H1 (cell line): ENCODE results near the gene MEF2A. TPM values are rescaled to one million over a fixed set of nuclear protein-coding genes. Genes with fewer than 3 reads are reported as not detected.

Source experiments
- CTCF ChIA-PET: fragments of 300-600 bp; sonication (Branson Sonifier 250); formaldehyde crosslinking; loops from one replicate; lab custom pipeline; 2021; ENCODE audit not compliant: partially characterized antibody; lab: Charles Lee
- POLR2A ChIA-PET: fragments of 300-600 bp; sonication (Branson Sonifier 250); formaldehyde crosslinking; loops from one replicate; lab custom pipeline; 2021; ENCODE audit warnings: inconsistent platforms; ENCODE audit not compliant: partially characterized antibody; lab: Charles Lee
- DNase-seq, 2 experiments: peaks; one replicate each; pipeline versions ENCODE4 v3.0.0 to v3.0.0-alpha.2; 2010 to 2022; ENCODE audit warnings: low spot score in 2 of 2, low read depth in 1 of 2, mixed read lengths in 1 of 2
- FAIRE-seq: peaks from 2 replicates; lab custom pipeline; 2011; peaks lifted over from hg19 to GRCh38; lab: Jason Lieb, UNC
- H2AFZ ChIP-seq: 2 replicates; pipeline ENCODE4 v1.8.1; 2012; ENCODE audit warnings: low read length, inconsistent platforms
- H2AK5ac ChIP-seq: 2 replicates; pipeline ENCODE4 v1.6.1; 2013; ENCODE audit warnings: low read depth, low read length
- H2BK120ac ChIP-seq: replicated peaks from 2 replicates; pipeline ENCODE3; 2013; ENCODE audit warnings: low read depth, low read length, inconsistent platforms
- H2BK12ac ChIP-seq: 2 replicates; pipeline ENCODE4 v1.6.1; 2013; ENCODE audit warnings: low read depth, low read length
- H2BK15ac ChIP-seq: 2 replicates; pipeline ENCODE4 v1.6.1; 2013; ENCODE audit warnings: low read length
- H2BK20ac ChIP-seq: 2 replicates; pipeline ENCODE4 v1.6.1; 2013; ENCODE audit warnings: low read length
- H2BK5ac ChIP-seq: 2 replicates; pipeline ENCODE4 v1.6.1; 2013; ENCODE audit warnings: low read depth, low read length
- H3K14ac ChIP-seq: 2 replicates; pipeline ENCODE4 v1.6.1; 2013; ENCODE audit warnings: inconsistent platforms; ENCODE audit not compliant: insufficient read length
- H3K18ac ChIP-seq: 2 replicates; pipeline ENCODE4 v1.6.1; 2013; ENCODE audit warnings: low read length; ENCODE audit errors: extremely low read depth
- H3K23ac ChIP-seq: 2 replicates; pipeline ENCODE4 v1.6.1; 2013; ENCODE audit warnings: inconsistent platforms; ENCODE audit not compliant: insufficient read length
- H3K23me2 ChIP-seq: 2 replicates; pipeline ENCODE4 v1.6.1; 2013; ENCODE audit warnings: low read depth, low read length
- H3K27ac ChIP-seq: 2 replicates; pipeline ENCODE4 v1.6.1; 2011; ENCODE audit warnings: low read depth, low read length, inconsistent platforms
- H3K27me3 ChIP-seq, 4 experiments: replicated peaks in 1 of 4; 1 replicate in 1 of 4; 2 replicates in 3 of 4; pipeline versions ENCODE4 v1.6.1 to v1.8.1; 2011 to 2013; ENCODE audit warnings: low read length in 3 of 4, mild to moderate bottlenecking in 3 of 4, inconsistent platforms in 2 of 4, mixed read lengths in 2 of 4, moderate library complexity in 1 of 4; ENCODE audit not compliant: control insufficient read depth in 3 of 4, insufficient read depth in 3 of 4; ENCODE audit errors: extremely low read depth in 1 of 4
- H3K36me3 ChIP-seq, 4 experiments: 2 replicates each; pipeline versions ENCODE4 v1.6.1 to v1.8.1; 2011 to 2013; ENCODE audit warnings: mild to moderate bottlenecking in 4 of 4, low read length in 3 of 4, moderate library complexity in 2 of 4, control low read depth in 1 of 4, inconsistent platforms in 1 of 4; ENCODE audit not compliant: insufficient read depth in 4 of 4, control insufficient read depth in 2 of 4
- H3K4ac ChIP-seq: replicated peaks from 2 replicates; pipeline ENCODE3; 2013; ENCODE audit warnings: low read length, low read depth, mixed read lengths, inconsistent platforms; ENCODE audit not compliant: insufficient read length
- H3K4me1 ChIP-seq, 4 experiments: replicated peaks in 1 of 4; 1 replicate in 1 of 4; 2 replicates in 3 of 4; pipeline versions ENCODE4 v1.6.1 to v1.8.1; 2011 to 2013; ENCODE audit warnings: low read length in 3 of 4, inconsistent platforms in 2 of 4, mixed read lengths in 1 of 4; ENCODE audit not compliant: insufficient read depth in 4 of 4, control insufficient read depth in 3 of 4
- H3K4me2 ChIP-seq, 2 experiments: 2 replicates each; pipeline versions ENCODE4 v1.6.1 to v1.8.1; 2011 to 2013; ENCODE audit warnings: low read depth in 2 of 2, low read length in 2 of 2, control low read depth in 1 of 2, inconsistent platforms in 1 of 2, mild to moderate bottlenecking in 1 of 2; ENCODE audit not compliant: insufficient read depth in 1 of 2
- H3K4me3 ChIP-seq, 4 experiments: fragments of 200-600, 300-600 bp in 1 of 4; sonication (generic), shearing (Covaris generic), sonication (Bioruptor Twin) in 1 of 4; 2 replicates each; pipeline versions ENCODE4 v1.5.1 to v1.8.1; 2011 to 2016; ENCODE audit warnings: low read length in 4 of 4, low read depth in 3 of 4, control low read depth in 2 of 4, inconsistent platforms in 2 of 4, mild to moderate bottlenecking in 2 of 4, mixed read lengths in 1 of 4, moderate library complexity in 1 of 4; ENCODE audit not compliant: insufficient read depth in 2 of 4; ENCODE audit errors: extremely low read depth in 1 of 4
- H3K56ac ChIP-seq: replicated peaks from 2 replicates; pipeline ENCODE3; 2013; ENCODE audit warnings: low read depth, mild to moderate bottlenecking, mixed read lengths, low read length, inconsistent platforms; ENCODE audit not compliant: insufficient read length
- H3K79me1 ChIP-seq: 2 replicates; pipeline ENCODE4 v1.6.1; 2013; ENCODE audit warnings: low read depth, low read length, control low read depth
- H3K79me2 ChIP-seq, 2 experiments: 2 replicates each; pipeline versions ENCODE4 v1.6.1 to v1.8.1; 2012 to 2013; ENCODE audit warnings: low read length in 2 of 2, mild to moderate bottlenecking in 2 of 2, inconsistent platforms in 1 of 2; ENCODE audit not compliant: insufficient read depth in 2 of 2, control insufficient read depth in 1 of 2
- H3K9ac ChIP-seq, 4 experiments: replicated peaks in 1 of 4; 1 replicate in 1 of 4; 2 replicates in 3 of 4; pipeline versions ENCODE4 v1.6.1 to v1.8.1; 2011 to 2013; ENCODE audit warnings: low read depth in 3 of 4, low read length in 3 of 4, control low read depth in 2 of 4, mild to moderate bottlenecking in 2 of 4, moderate library complexity in 2 of 4, inconsistent platforms in 1 of 4; ENCODE audit errors: extremely low read depth in 1 of 4
- H3K9me3 ChIP-seq, 2 experiments: 2 replicates each; pipeline versions ENCODE4 v1.6.1 to v1.8.1; 2012 to 2013; ENCODE audit warnings: mild to moderate bottlenecking in 2 of 2, moderate library complexity in 2 of 2, control low read depth in 1 of 2, inconsistent platforms in 1 of 2, low read depth in 1 of 2, low read length in 1 of 2, mixed read lengths in 1 of 2; ENCODE audit not compliant: insufficient read depth in 2 of 2
- H4K20me1 ChIP-seq, 2 experiments: replicated peaks in 1 of 2; 2 replicates each; pipeline versions ENCODE3 to v1.8.1; 2011 to 2013; ENCODE audit warnings: inconsistent platforms in 2 of 2, low read length in 2 of 2, mild to moderate bottlenecking in 1 of 2; ENCODE audit not compliant: insufficient read depth in 2 of 2, control insufficient read depth in 1 of 2
- H4K5ac ChIP-seq: 2 replicates; pipeline ENCODE4 v1.6.1; 2013; ENCODE audit warnings: low read length, low read depth, mixed read lengths, inconsistent platforms; ENCODE audit not compliant: insufficient read length
- H4K8ac ChIP-seq: 2 replicates; pipeline ENCODE4 v1.8.0; 2013; ENCODE audit warnings: mild to moderate bottlenecking, moderate library complexity, low read length, inconsistent platforms; ENCODE audit not compliant: insufficient read depth; ENCODE audit errors: extremely low read depth
- H4K91ac ChIP-seq: replicated peaks from 2 replicates; pipeline ENCODE3; 2013; ENCODE audit warnings: low read length, mixed read lengths, inconsistent platforms; ENCODE audit not compliant: insufficient read length
- BACH1 ChIP-seq: IDR thresholded peaks from 2 replicates; pipeline ENCODE4 v1.6.1; 2012; ENCODE audit warnings: low read length, improper control_type of control experiment
- KDM1A ChIP-seq: fragments of 200-600, 300-600 bp; sonication (generic); IDR thresholded peaks from 2 replicates; pipeline ENCODE4 v1.7.1; 2016; ENCODE audit warnings: mild to moderate bottlenecking, low read length, borderline replicate concordance
- WGBS, 2 experiments: shearing (Covaris generic) in 1 of 2; methylation state at CpG; one replicate each; pipeline versions ENCODE4 v1.1.6 to v1.1.7; 2013 to 2015; ENCODE audit warnings: low lambda C conversion rate in 2 of 2, mixed read lengths in 2 of 2, inconsistent platforms in 1 of 2, low coverage in 1 of 2, missing lambda C conversion rate in 1 of 2; ENCODE audit not compliant: insufficient replicate concordance in 2 of 2, insufficient coverage in 1 of 2, insufficient read length in 1 of 2; ENCODE audit errors: extremely low coverage in 1 of 2, missing lambda C conversion rate in 1 of 2; 5-methylcytosine and 5-hydroxymethylcytosine counted together
- polyA plus RNA-seq, 7 experiments: library from polyadenylated mRNA; depleted of rRNA in 3 of 7; stranded (reverse) in 5 of 7; unstranded in 2 of 7; fragments of >200 nt in 5 of 7; fragments of 200-250 nt in 2 of 7; gene quantifications; 1 replicate in 5 of 7; 2 replicates in 1 of 7; 4 replicates in 1 of 7; pipeline versions ENCODE4 v1.2.1 to v1.2.3, GENCODE V29; 2011 to 2013; ENCODE audit warnings: missing spikeins in 2 of 7, mixed read lengths in 2 of 7
- total RNA-seq: library from RNA; stranded (reverse); fragmentation: NEBNext Ultra II Directional; extraction: Animal tissue kit (Norgen Biotek cat#: 25700); gene quantifications from 2 replicates; pipeline ENCODE4 v1.2.1, GENCODE V29; 2021
- TF ChIP-seq, protein P1 (sequence below): IDR thresholded peaks from 2 replicates; pipeline ENCODE4 v1.6.1; 2012; ENCODE audit warnings: inconsistent platforms

MEF2A gene
- total and polyA plus RNA-seq, 2 of the 8 experiments (the other 6 are each of a cell fraction or from before 2014, with no cell fraction given), result 15.6 to 22.5 TPM

DNA sequence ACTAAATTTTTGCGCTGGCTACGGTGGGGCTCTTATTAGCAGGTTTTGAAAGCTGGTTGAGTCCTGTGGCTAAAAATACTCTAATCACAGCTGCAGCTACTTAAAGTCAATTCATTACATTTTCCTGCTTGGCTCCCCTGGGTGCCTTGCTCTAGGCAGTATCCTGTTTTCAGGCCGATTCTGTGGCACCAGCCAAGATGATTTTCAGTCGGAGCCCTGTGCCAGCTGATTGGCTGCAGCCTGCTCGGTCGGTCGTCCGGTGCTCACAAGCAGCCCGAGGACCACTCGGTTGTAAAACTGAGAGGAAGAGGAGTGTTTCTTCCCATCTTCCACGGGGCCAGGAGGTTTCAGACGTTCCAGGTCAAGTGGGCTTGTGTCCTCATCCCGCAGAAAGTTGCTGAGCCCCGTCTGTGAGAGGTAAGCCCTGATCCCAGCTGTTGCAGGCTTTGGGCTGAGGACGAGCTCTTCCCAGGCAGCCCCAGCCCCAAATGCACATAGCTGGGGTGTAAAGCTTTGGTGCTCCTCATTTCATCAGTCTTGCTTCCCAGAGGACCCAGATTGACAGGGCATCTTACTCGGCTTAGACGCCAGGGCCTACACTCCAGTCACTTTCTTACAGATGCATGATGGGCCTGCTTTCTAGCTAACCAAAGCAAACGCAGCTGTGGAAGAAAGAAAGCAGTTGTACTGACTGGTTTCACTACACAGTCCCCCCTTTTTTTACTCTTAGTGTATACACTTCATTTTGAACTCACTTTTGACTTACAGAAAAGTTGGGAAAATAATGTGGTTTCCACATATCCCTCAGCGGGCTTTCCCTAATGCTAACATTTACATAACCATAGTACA, 151.6 kb downstream of the MEF2A start:
- no peak overlapping the region for H2BK15ac ChIP-seq
- H3K4ac ChIP-seq, result no peak overlapping the region
- no peak overlapping the region for H3K56ac ChIP-seq
- TF ChIP-seq, protein P1, sequence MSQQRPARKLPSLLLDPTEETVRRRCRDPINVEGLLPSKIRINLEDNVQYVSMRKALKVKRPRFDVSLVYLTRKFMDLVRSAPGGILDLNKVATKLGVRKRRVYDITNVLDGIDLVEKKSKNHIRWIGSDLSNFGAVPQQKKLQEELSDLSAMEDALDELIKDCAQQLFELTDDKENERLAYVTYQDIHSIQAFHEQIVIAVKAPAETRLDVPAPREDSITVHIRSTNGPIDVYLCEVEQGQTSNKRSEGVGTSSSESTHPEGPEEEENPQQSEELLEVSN, result no peak
- TF ChIP-seq BACH1, result no peak
- no peak for TF ChIP-seq KDM1A
- TF ChIP-seq, all 59 proteins: peak for 0
- no peak overlapping the region for H3K9ac ChIP-seq
- no peak overlapping the region for H2BK120ac ChIP-seq
- H4K91ac ChIP-seq, result no peak overlapping the region
- no peaks in the 10 kb centered on the region for H3K9me3 ChIP-seq
- DNase-seq, result no peak
- no peak overlapping the region for H2AFZ ChIP-seq
- H2BK12ac ChIP-seq, result no peak overlapping the region
- FAIRE-seq, result no peak
- H3K27ac ChIP-seq, result no peak overlapping the region
- H2AK5ac ChIP-seq, result no peak overlapping the region
- no peak overlapping the region for H3K18ac ChIP-seq
- H3K27me3 ChIP-seq, result no peaks in the 10 kb centered on the region
- H3K36me3 ChIP-seq, result peaks cover 0 to 10% (median 4%) of the 10 kb centered on the region in 4 experiments; a peak in 4 of 8 replicates
- no peak overlapping the region for H3K4me2 ChIP-seq
- WGBS, 2 experiments, result 90% methylated on average over 19 of the region's 19 CpGs; no CpG with 5 or more reads in 1 of the 2 experiments
- H3K23ac ChIP-seq, result no peak overlapping the region
- no peak overlapping the region for H4K8ac ChIP-seq
- H4K20me1 ChIP-seq, result no peaks in the 10 kb centered on the region
- no peaks in the 10 kb centered on the region for H3K79me1 ChIP-seq
- H3K79me2 ChIP-seq, result no peaks in the 10 kb centered on the region
- no peak overlapping the region for H2BK20ac ChIP-seq
- H3K14ac ChIP-seq, result no peak overlapping the region
- CTCF ChIA-PET, result interaction anchor here (0.7 to 8.4 kb wide), 9 partner anchors 8 to 445 kb away, joined by 3 to 51 read pairs (median 4); no protein-coding TSS in a partner anchor
- H4K5ac ChIP-seq, result no peak overlapping the region
- peaks cover 0 to 2% (median under 1%) of the 10 kb centered on the region in 4 experiments; a peak in 2 of 7 replicates for H3K4me1 ChIP-seq
- H3K4me3 ChIP-seq, result no peak overlapping the region
- H2BK5ac ChIP-seq, result no peak overlapping the region
- POLR2A ChIA-PET, result interaction anchor here (0.8 to 1.2 kb wide), 3 partner anchors 8 to 326 kb away, joined by 3 read pairs; no protein-coding TSS in a partner anchor
- H3K23me2 ChIP-seq, result no peaks in the 10 kb centered on the region; the same call in 1 of the 2 replicates
